ENCODE measurements around the gene PTPRD.

Gene PTPRD

DNA sequence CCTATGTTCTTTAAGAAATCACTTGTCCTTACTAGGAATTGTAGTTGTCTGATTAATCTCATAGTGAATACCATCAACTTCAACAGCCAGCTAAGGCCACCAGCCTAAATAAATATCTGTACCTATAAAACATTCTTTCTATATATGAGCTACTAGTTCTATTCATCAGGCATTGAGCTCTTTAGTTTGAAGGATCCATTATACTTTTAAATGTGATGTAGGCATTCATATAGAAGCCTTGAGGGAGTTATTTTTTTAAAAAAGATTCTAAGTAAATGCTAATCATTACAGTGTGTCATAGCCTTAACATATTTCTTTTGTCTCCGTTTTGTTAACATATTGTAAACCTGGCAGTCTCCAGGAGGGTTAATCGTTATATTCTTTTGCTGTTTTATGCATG, 838.3 kb downstream of the PTPRD start:
- H3K79me2 ChIP-seq (ENCODE audit: insufficient read depth, low read length), result no peaks in the 10 kb centered on the region
- no peaks in the 10 kb centered on the region for H3K9me3 ChIP-seq (ENCODE audit: insufficient read depth, low read depth, low read length)
- H3K27me3 ChIP-seq (ENCODE audit: insufficient read depth, low read length, poor library complexity, severe bottlenecking), result no peaks in the 10 kb centered on the region
- H3F3A ChIP-seq (ENCODE audit: low read depth), result no peaks in the 10 kb centered on the region
- H2AFZ ChIP-seq (ENCODE audit: low read length), result no peak overlapping the region
- no peak overlapping the region for H3K4me3 ChIP-seq (ENCODE audit: low read length, poor library complexity, severe bottlenecking)
- no peak overlapping the region for H3K9ac ChIP-seq (ENCODE audit: low read depth, low read length, poor library complexity, severe bottlenecking)
- H4K20me1 ChIP-seq (ENCODE audit: insufficient read depth, low read length, poor library complexity, severe bottlenecking), result no peaks in the 10 kb centered on the region
- H3K36me3 ChIP-seq (ENCODE audit: insufficient read depth, low read length), result no peaks in the 10 kb centered on the region
- no peaks in the 10 kb centered on the region for H3K9me2 ChIP-seq (replicated peaks; ENCODE audit: low read depth, low read length)
- TF ChIP-seq EZH2phosphoT487 (IDR thresholded peaks at IDR 0.05; ENCODE audit: borderline replicate concordance), result no peak
- TF ChIP-seq, protein P1, sequence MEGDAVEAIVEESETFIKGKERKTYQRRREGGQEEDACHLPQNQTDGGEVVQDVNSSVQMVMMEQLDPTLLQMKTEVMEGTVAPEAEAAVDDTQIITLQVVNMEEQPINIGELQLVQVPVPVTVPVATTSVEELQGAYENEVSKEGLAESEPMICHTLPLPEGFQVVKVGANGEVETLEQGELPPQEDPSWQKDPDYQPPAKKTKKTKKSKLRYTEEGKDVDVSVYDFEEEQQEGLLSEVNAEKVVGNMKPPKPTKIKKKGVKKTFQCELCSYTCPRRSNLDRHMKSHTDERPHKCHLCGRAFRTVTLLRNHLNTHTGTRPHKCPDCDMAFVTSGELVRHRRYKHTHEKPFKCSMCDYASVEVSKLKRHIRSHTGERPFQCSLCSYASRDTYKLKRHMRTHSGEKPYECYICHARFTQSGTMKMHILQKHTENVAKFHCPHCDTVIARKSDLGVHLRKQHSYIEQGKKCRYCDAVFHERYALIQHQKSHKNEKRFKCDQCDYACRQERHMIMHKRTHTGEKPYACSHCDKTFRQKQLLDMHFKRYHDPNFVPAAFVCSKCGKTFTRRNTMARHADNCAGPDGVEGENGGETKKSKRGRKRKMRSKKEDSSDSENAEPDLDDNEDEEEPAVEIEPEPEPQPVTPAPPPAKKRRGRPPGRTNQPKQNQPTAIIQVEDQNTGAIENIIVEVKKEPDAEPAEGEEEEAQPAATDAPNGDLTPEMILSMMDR (conservative IDR thresholded peaks at IDR 0.05; ENCODE audit: low read length), result no peak
- H3K4me1 ChIP-seq (ENCODE audit: insufficient read depth, low read length, poor library complexity, severe bottlenecking), result no peaks in the 10 kb centered on the region
- H3K4me2 ChIP-seq (ENCODE audit: low read depth, low read length, poor library complexity, severe bottlenecking), result no peak overlapping the region

DNA sequence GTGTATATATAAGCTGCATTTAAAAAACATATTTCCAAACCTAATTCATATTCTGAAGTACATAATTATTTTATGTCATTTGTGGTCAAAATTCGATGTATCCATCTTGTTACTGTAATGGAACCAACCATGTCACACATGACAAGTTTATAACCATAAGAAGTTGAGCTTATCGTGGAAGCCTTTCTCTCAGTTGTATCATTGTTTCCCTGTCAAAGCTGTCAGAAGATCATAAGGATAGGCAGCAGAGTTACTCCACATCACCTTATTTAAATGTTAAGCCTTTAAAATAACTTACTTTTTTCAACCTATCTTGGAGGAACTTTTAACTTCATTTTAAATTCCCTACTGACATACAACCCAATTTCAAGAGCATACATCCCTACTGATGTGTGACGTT, 841.5 kb downstream of the PTPRD start:
- Histone ChIP-seq H3K36me3 (ENCODE audit: insufficient read depth, low read length) (no peaks in the 10 kb centered on the region), H3K9me3 (ENCODE audit: insufficient read depth, low read depth, low read length) (no peaks in the 10 kb centered on the region), H4K20me1 (ENCODE audit: insufficient read depth, low read length, poor library complexity, severe bottlenecking) (no peaks in the 10 kb centered on the region), H3K4me2 (ENCODE audit: low read depth, low read length, poor library complexity, severe bottlenecking) (no peak overlapping the region), H3F3A (ENCODE audit: low read depth) (no peaks in the 10 kb centered on the region), H3K9me2 (replicated peaks; ENCODE audit: low read depth, low read length) (no peaks in the 10 kb centered on the region), H3K79me2 (ENCODE audit: insufficient read depth, low read length) (no peaks in the 10 kb centered on the region), H3K27me3 (ENCODE audit: insufficient read depth, low read length, poor library complexity, severe bottlenecking) (no peaks in the 10 kb centered on the region), H3K9ac (ENCODE audit: low read depth, low read length, poor library complexity, severe bottlenecking) (no peak overlapping the region), H3K4me3 (ENCODE audit: low read length, poor library complexity, severe bottlenecking) (no peak overlapping the region), H2AFZ (ENCODE audit: low read length) (no peak overlapping the region), H3K4me1 (ENCODE audit: insufficient read depth, low read length, poor library complexity, severe bottlenecking) (no peaks in the 10 kb centered on the region)
- TF ChIP-seq EZH2phosphoT487 (IDR thresholded peaks at IDR 0.05; ENCODE audit: borderline replicate concordance), result no peak
- TF ChIP-seq, protein P1 (conservative IDR thresholded peaks at IDR 0.05; ENCODE audit: low read length), result no peak

DNA sequence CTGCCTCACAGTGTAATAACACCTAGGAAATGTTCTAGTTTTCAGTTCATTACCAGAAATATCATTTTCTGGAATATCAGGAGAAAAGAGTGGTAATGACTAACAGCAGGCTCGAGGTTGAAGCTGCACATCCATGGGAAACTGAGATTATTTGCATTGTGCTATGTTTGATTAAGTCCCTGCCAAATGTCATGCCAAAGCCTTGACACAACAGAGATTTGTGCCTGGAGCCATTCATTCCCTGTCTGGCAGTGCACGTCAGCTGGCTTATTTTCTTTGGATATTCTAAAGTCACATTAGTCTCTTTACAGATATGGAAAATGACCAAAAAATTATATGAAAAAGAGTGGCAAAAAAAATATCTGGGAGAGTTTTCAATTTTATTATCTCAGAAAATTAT, 848.0 kb downstream of the PTPRD start:
- no peaks in the 10 kb centered on the region for H3K9me2 ChIP-seq (replicated peaks; ENCODE audit: low read depth, low read length)
- no peaks in the 10 kb centered on the region for H3K9me3 ChIP-seq (ENCODE audit: insufficient read depth, low read depth, low read length)
- no peak overlapping the region for H2AFZ ChIP-seq (ENCODE audit: low read length)
- TF ChIP-seq, protein P1 (conservative IDR thresholded peaks at IDR 0.05; ENCODE audit: low read length), result no peak
- no peak for TF ChIP-seq EZH2phosphoT487 (IDR thresholded peaks at IDR 0.05; ENCODE audit: borderline replicate concordance)
- no peak overlapping the region for H3K4me2 ChIP-seq (ENCODE audit: low read depth, low read length, poor library complexity, severe bottlenecking)
- no peaks in the 10 kb centered on the region for H3K4me1 ChIP-seq (ENCODE audit: insufficient read depth, low read length, poor library complexity, severe bottlenecking)
- no peak overlapping the region for H3K9ac ChIP-seq (ENCODE audit: low read depth, low read length, poor library complexity, severe bottlenecking)
- H3K36me3 ChIP-seq (ENCODE audit: insufficient read depth, low read length), result no peaks in the 10 kb centered on the region
- H3K4me3 ChIP-seq (ENCODE audit: low read length, poor library complexity, severe bottlenecking), result no peak overlapping the region
- H3K79me2 ChIP-seq (ENCODE audit: insufficient read depth, low read length), result no peaks in the 10 kb centered on the region
- H3F3A ChIP-seq (ENCODE audit: low read depth), result no peaks in the 10 kb centered on the region
- no peaks in the 10 kb centered on the region for H3K27me3 ChIP-seq (ENCODE audit: insufficient read depth, low read length, poor library complexity, severe bottlenecking)
- no peaks in the 10 kb centered on the region for H4K20me1 ChIP-seq (ENCODE audit: insufficient read depth, low read length, poor library complexity, severe bottlenecking)

Measured in Loucy (cell line).